ENCODE data around the gene CCSAP. TPM values are rescaled to one million over a fixed set of nuclear protein-coding genes. Genes with fewer than 3 reads are reported as not detected.

CCSAP gene, protein sequence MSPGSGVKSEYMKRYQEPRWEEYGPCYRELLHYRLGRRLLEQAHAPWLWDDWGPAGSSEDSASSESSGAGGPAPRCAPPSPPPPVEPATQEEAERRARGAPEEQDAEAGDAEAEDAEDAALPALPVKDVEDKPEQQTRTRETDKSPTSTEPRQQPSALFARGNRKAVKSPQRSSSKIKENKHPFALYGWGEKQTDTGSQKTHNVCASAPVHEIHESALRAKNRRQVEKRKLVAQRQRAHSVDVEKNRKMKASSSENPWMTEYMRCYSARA
- 3.5 to 7.4 TPM (median 6.0 TPM) in 5 replicates for total RNA-seq (2022; extraction: Qiagen RNA extraction; ENCODE audit: low read depth)

DNA sequence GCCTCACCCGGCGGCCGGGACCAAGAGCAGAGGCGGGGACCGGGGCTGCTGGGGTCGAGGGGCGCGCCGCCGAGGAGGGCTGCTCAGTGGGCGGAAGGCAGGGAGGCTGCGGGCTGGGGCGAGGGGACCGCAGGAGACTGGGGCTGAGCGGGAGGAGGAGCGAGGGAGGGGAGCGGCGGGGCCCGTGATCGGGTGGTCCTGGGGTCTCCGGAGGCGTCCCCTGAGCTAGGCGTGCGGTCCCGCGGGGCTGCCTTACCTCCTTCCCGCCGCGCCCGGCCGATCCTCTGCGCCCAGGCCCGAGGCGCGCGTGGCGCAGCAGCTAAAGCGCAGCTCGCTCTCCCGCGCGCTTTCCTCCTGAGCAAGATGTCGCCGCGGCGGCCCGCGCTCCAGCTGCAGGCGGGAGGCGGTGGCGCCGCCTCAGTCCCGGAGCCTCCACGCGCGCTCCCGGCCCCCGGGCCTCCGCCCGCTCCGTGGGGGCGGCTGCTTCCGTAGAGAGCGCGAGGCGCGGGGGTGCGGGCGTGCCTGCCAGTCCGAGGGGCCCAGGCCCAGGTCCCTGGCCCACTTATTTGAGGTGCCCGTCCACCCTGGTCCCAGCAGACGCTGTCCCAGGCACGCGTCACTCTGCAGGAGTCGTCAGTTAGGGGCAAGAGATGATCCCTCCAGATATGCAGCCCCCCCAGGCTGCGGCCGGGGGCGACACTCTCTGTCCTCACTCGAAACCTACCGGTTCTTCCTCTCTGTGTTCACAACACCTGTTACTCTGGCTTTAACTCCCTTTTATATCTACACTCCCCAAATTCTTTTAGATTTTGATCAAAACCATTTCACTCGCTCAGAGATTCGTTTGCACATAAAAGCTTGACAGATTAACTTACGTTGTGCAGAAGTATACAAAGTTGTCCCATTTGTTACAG is at the start of gene CCSAP:
Gene CCSAP, minus strand, starts transcription at position 392 of the 914 bp plus-strand sequence. CDS start 582 bp downstream, outside the sequence.

Other genes with a start within 250 kb of the CCSAP start
- gene RAB4A, start 71.9 kb downstream of the CCSAP start, total RNA-seq (2022; extraction: Qiagen RNA extraction; ENCODE audit: low read depth) = 39.0 to 52.3 TPM (median 49.7 TPM) in 5 replicates
- 0.09 to 0.46 TPM (median 0.14 TPM) in 3 of 5 replicates, not detected in the others for gene ACTA1, start 91.0 kb upstream of the CCSAP start, total RNA-seq (2022; extraction: Qiagen RNA extraction; ENCODE audit: low read depth)
- 17.3 to 27.2 TPM (median 23.2 TPM) in 5 replicates for gene NUP133, start 165.3 kb upstream of the CCSAP start, total RNA-seq (2022; extraction: Qiagen RNA extraction; ENCODE audit: low read depth)
- gene ABCB10, start 215.7 kb upstream of the CCSAP start, total RNA-seq (2022; extraction: Qiagen RNA extraction; ENCODE audit: low read depth) = 14.4 to 21.0 TPM (median 18.5 TPM) in 5 replicates